Measurements from ENCODE around the gene PDXK.

The PDXK gene

DNA sequence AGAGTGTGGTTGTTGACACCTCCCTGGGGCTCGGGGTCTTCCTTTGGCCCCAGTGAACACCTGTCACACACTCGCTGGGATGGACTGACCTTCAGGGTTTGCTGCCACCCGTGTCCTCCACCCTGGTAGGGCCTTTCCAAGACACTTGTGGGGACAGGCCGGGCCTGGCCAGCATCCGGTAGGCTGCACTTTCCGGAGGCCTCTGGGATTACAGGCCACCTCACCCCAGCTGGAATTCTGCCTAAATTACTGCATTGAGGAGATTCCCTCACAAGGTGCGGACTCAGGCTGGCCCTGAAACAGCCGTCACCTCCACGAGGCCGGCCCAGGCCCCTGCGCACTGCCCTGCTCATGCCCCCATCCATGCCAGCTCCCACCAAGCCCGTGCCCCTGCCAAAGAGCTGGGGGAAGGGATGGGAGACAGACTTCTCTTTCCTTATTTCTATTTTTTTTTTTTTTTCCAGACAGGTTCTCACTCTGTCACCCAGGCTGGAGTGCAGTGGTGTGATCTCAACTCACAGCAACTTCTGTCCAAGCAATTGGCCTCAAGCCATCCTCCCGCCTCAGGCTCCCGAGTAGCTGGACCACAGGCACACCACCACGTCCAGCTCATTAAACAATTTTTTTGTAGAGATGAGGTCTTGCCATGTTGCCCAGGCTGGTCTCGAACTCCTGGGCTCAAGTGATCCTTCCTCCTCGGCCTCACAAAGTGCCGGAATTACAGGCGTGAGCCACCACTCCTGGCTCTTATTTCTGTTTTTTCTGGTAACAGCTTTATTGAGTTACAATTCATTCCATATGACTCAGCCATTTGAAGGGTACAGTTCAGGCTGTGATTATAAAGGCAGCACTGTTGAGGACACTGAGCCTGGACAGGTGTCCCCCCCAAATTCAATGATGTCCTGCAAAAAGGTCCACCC is 45.9 kb downstream of the PDXK start:
- TF ChIP-seq, protein P1, sequence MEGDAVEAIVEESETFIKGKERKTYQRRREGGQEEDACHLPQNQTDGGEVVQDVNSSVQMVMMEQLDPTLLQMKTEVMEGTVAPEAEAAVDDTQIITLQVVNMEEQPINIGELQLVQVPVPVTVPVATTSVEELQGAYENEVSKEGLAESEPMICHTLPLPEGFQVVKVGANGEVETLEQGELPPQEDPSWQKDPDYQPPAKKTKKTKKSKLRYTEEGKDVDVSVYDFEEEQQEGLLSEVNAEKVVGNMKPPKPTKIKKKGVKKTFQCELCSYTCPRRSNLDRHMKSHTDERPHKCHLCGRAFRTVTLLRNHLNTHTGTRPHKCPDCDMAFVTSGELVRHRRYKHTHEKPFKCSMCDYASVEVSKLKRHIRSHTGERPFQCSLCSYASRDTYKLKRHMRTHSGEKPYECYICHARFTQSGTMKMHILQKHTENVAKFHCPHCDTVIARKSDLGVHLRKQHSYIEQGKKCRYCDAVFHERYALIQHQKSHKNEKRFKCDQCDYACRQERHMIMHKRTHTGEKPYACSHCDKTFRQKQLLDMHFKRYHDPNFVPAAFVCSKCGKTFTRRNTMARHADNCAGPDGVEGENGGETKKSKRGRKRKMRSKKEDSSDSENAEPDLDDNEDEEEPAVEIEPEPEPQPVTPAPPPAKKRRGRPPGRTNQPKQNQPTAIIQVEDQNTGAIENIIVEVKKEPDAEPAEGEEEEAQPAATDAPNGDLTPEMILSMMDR (IDR thresholded peaks at IDR 0.05; ENCODE audit: extremely low read depth, missing control alignments): no peak
- DNase-seq (ENCODE audit: low spot score): no peak

DNA sequence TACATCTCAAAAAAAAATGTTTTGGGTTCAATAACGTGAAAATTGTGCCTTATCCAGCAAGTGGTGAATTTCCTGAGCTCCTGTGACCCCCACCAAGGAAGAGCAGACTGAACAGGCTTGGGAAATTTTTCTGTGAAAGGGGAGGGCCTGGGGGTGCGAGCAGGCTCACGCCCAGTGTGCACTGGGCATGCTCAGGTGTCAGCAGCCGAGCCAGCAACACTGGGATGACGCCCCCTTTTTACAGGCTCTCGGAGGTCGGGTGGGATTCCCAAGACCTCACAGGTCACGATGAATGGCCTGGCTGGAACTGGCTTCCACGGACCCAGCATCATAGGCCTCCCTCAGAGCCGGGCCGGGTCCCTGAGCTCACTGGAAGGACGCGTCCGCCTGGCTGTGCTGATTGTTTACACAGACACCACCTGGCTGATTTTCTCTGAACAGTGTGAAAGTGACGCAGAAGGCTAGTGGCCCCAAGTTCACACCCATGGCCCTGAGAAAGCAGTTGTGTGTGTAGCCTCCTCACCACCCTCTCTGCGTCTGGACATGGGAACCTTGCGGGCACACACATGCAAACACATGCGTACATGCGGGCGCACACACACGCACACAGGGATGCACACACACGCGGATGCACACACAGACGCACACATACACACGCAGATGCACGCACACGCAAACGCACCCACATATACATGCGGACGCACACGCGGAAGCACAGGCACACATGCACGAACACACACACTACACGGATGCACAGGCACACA is 48.0 kb downstream of the PDXK start:
- DNase-seq (ENCODE audit: low spot score): no peak
- TF ChIP-seq, protein P1 (IDR thresholded peaks at IDR 0.05; ENCODE audit: extremely low read depth, missing control alignments): no peak

DNA sequence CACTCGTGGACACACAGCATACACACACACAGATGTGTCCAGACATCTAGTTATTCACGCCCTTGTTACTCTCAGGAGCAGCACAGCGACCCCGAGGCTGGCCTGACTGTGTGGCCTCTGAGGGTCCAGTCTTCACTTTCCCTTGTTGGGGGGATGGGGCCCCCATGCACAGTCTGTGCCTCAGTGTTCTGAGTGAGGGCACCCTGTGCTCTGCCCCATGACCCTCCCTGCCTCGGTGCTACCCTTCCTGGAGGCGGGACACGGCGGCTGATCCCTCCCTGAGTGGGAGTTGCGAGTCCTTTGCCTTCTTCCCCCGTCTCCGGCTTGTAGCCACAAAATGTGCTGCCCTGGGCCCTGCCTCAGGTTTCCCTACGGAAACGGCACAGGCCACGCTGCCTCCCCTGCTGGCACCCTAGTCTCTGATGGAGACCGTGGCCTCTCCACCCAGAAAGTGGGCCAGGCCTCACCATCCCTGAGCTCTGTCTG is 48.6 kb downstream of the PDXK start:
- TF ChIP-seq, protein P1 (IDR thresholded peaks at IDR 0.05; ENCODE audit: extremely low read depth, missing control alignments): no peak
- no peak for DNase-seq (ENCODE audit: low spot score)

DNA sequence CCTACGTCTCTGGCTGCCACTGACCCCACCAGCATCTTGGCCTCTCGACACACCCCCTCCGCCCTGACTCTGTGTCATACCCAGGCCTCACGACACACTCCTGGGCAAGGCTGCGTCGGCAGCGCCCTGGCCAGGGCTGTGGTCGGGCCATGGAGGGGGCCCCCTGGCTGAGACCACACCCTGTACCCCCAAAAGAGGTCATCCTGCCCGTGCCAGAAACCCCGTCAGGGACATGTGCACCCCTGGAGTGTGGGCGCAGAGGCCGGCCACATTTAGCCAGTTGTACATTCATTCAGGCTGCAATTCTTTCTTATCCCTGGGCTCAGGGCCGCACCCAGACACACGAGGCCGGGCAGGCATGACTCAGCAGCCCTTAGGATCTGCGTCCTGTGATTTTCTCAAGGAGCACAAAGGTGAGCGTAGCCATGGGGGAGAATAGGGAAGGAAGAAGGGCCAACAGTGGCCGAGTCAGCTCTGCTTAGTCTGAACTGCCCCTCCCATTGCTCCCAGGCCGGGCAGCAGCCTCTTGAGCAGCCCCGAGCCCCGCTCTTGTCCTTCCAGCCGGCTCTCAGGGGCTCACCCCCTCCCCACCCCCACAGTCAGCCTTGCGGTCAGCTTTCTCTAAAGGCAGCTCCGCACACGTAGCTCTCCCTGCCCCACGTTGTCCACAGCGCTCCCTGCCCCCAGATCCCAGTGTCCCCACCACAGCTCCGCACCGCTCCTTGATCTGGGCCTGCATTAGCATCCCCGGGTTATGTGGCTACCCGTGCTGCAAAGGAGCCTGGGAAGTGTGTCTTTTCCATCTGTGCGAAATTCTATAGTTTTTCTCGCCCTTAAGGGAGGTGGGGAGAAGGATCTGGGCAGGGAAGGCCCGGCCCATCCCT is 49.3 kb downstream of the PDXK start:
- TF ChIP-seq, protein P1 (IDR thresholded peaks at IDR 0.05; ENCODE audit: extremely low read depth, missing control alignments): no peak

DNA sequence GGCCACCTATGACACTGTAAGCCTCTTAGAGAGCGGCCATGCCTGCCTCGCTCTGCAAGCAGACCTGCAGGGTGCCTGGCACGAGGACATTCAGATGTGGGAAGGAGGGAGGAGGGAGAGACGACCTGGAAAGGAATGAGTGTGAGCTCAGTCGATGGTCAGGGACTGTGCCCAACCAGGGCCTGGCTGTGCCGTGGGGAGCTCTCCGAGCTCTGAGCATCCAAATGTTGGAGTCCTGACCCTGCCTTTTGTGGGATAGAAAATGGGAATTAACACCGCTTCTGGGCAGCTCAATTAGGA is 49.9 kb downstream of the PDXK start:
- no peak for DNase-seq (ENCODE audit: low spot score)
- TF ChIP-seq, protein P1 (IDR thresholded peaks at IDR 0.05; ENCODE audit: extremely low read depth, missing control alignments): no peak

More for the DNA sequence above, 49.3 kb downstream of the PDXK start:
- no peak for DNase-seq (ENCODE audit: low spot score)

DNA sequence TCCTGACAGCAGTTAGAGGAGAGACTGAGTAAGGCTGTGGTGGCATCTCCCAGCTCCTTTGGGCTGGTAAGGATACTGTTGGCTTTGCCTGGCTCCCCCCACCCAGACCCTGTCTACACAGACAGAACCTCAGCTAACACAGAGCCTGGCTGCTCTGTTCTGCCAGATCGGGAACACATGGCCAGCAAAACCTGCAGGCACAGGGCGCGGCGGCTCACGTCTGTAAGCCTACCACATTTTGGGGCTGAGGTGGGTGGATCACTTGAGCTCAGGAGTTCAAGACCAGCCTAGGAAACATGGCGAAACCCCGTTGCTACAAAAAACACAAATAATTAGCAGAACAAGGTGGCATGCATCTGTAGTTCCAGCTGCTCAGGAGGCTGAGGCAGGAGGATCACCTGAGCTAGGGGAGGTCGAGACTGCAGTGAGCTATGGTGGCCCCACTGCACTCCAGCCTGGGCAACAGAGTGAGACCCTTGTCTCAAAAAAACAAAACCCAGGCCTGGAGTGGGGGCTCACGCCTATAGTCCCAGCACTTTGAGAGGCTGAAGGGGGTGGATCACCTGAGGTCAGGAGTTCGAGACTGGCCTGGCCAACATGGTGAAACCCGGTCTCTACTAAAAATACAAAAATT is 50.5 kb downstream of the PDXK start:
- DNase-seq (ENCODE audit: low spot score): no peak
- TF ChIP-seq, protein P1 (IDR thresholded peaks at IDR 0.05; ENCODE audit: extremely low read depth, missing control alignments): no peak
